GM21526 (cell line): ENCODE data around the gene SUGP1.
"Not testable (repeated sequence)": the region's sequence is repeated elsewhere in the genome, so short reads cannot be mapped to it uniquely, and the experiment has no call there.

Experiments used
- ATAC-seq: cut with Tn5 transposase; IDR thresholded peaks from one replicate; pipeline ENCODE4 v1.9.1; 2021; ENCODE audit warnings: moderate library complexity; ENCODE audit not compliant: unreplicated experiment, low FRiP score

The SUGP1 gene

GRCh38 chr19:19268453-19269385 lies 51.6 kb downstream of the SUGP1 start:
- ATAC-seq: no peak

- ATAC-seq: no peak
Measured at GRCh38 chr19:19267305-19267704, 53.0 kb downstream of the SUGP1 start.

- no peak for ATAC-seq
Measured at GRCh38 chr19:19263886-19264487, 56.3 kb downstream of the SUGP1 start.

- ATAC-seq: no peak
Measured at GRCh38 chr19:19262190-19263057, 57.9 kb downstream of the SUGP1 start.

GRCh38 chr19:19261350-19262189 lies 58.7 kb downstream of the SUGP1 start:
- ATAC-seq: no peak

- ATAC-seq: no peak
Measured at GRCh38 chr19:19260417-19261214, 59.7 kb downstream of the SUGP1 start.

- no peak for ATAC-seq
Measured at GRCh38 chr19:19259741-19260140, 60.6 kb downstream of the SUGP1 start.

GRCh38 chr19:19258589-19259338 lies 61.5 kb downstream of the SUGP1 start:
- no peak for ATAC-seq

- no peak for ATAC-seq
Measured at GRCh38 chr19:19257836-19258588, 62.3 kb downstream of the SUGP1 start.

- ATAC-seq: no peak
Measured at GRCh38 chr19:19257137-19257536, 63.2 kb downstream of the SUGP1 start.

GRCh38 chr19:19256072-19256969 lies 64.0 kb downstream of the SUGP1 start:
- no peak for ATAC-seq

GRCh38 chr19:19253409-19253808 lies 66.9 kb downstream of the SUGP1 start:
- ATAC-seq: not testable (repeated sequence)

- no peak for ATAC-seq
Measured at GRCh38 chr19:19250196-19250801, 70.0 kb downstream of the SUGP1 start.

GRCh38 chr19:19240476-19240875 lies 79.8 kb downstream of the SUGP1 start:
- ATAC-seq: no peak

- ATAC-seq: no peak
Measured at GRCh38 chr19:19239675-19240074, 80.6 kb downstream of the SUGP1 start.

GRCh38 chr19:19238126-19238894 lies 82.0 kb downstream of the SUGP1 start:
- no peak for ATAC-seq
